Lung (tissue), 12 donors: ENCODE results near the gene ARHGAP31. TPM values are rescaled to one million over a fixed set of nuclear protein-coding genes. Genes with fewer than 3 reads are reported as not detected.

ENCODE experiments used
- ATAC-seq: fragments of 200-7000 bp; cut with Tn5 transposase; one replicate; pipeline ENCODE4 v1.9.1; 2020; ENCODE audit warnings: moderate number of reproducible peaks; ENCODE audit not compliant: insufficient read depth, low FRiP score
- DNase-seq, 3 donors: peaks; one replicate each; pipeline ENCODE4 v3.0.0-alpha.2; 2013 to 2017
- H3K27ac ChIP-seq, 2 donors: one replicate each; pipeline ENCODE4 v1.5.1; 2013; ENCODE audit warnings: mild to moderate bottlenecking in 2 of 2, moderate library complexity in 2 of 2, control low read depth in 1 of 2, inconsistent platforms in 1 of 2, low read depth in 1 of 2, low read length in 1 of 2
- H3K27me3 ChIP-seq, 3 donors: one replicate each; pipeline ENCODE4 v1.5.1; 2013; ENCODE audit warnings: low read length in 2 of 3; ENCODE audit not compliant: control insufficient read depth in 3 of 3, insufficient read depth in 3 of 3
- H3K36me3 ChIP-seq, 4 donors: one replicate each; pipeline ENCODE4 v1.5.1; 2013; ENCODE audit warnings: low read length in 4 of 4, mild to moderate bottlenecking in 1 of 4, moderate library complexity in 1 of 4; ENCODE audit not compliant: control insufficient read depth in 4 of 4, insufficient read depth in 4 of 4
- H3K4me1 ChIP-seq, 5 donors: one replicate each; pipeline ENCODE4 v1.5.1; 2013; ENCODE audit warnings: low read length in 5 of 5, mild to moderate bottlenecking in 2 of 5, moderate library complexity in 1 of 5; ENCODE audit not compliant: control insufficient read depth in 5 of 5, insufficient read depth in 5 of 5
- H3K4me3 ChIP-seq: one replicate; pipeline ENCODE4 v1.5.1; 2013; ENCODE audit warnings: mild to moderate bottlenecking, control low read depth, moderate library complexity
- H3K9ac ChIP-seq, 2 donors: one replicate each; pipeline ENCODE4 v1.5.1; 2013; ENCODE audit warnings: low read length in 2 of 2, control low read depth in 1 of 2; ENCODE audit not compliant: insufficient read depth in 1 of 2
- H3K9me3 ChIP-seq, 4 donors: one replicate each; pipeline ENCODE4 v1.5.1; 2013; ENCODE audit warnings: low read length in 3 of 4, mild to moderate bottlenecking in 1 of 4, moderate library complexity in 1 of 4; ENCODE audit not compliant: control insufficient read depth in 4 of 4, insufficient read depth in 3 of 4
- CTCF ChIP-seq: IDR thresholded peaks from 2 replicates; pipeline ENCODE4 v1.5.1; 2012; ENCODE audit warnings: mild to moderate bottlenecking; ENCODE audit errors: control extremely low read depth, extremely low read depth
- WGBS, 2 donors: extraction: QIAGEN DNeasy Blood & Tissue Kit; methylation state at CpG; one replicate each; pipeline ENCODE4 v1.1.7; 2013; 5-methylcytosine and 5-hydroxymethylcytosine counted together
- polyA plus RNA-seq, 2 donors: library from polyadenylated mRNA; stranded (reverse); fragments of 200-250 nt; gene quantifications; one replicate each; pipeline ENCODE4 v1.2.1, GENCODE V29; 2013
- total RNA-seq, 2 donors: library from RNA; depleted of rRNA in 1 of 2; stranded (reverse); fragments of >200 nt in 1 of 2; gene quantifications; one replicate each; pipeline ENCODE4 v1.2.1, GENCODE V29; 2014 to 2021
- donor health status: control.
- donor health status: control.
- donor health status: Bipolar disorder and iron deficiency.
- donor health status: healthy.
- donor health status: DM: yes; HTN: yes; CAD: no.

The ARHGAP31 gene
- total and polyA plus RNA-seq, 4 donors: 11.6 to 58.5 (median 31.7) TPM

DNA sequence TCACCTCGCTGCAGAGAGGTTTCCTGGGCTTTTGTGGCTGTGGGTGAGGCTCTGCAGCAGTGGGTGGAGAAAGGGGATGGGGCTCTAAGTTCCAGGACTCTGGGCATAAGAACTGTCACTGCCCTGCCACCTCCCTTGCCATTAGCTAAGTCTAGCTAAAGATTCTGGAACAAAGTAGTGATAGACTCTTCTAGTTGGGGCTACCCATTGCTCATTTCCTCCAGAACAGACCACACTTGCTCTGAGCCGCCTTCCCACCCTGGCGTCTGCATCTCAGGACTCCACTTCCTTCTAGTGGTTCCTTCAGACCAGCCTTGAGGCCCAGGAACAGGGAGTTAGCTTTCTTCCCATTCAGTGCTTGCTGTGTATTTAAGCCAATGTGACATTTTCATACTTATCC lies 7.5 kb downstream of the ARHGAP31 start:
- no peak for DNase-seq
- Histone ChIP-seq H3K27me3 (no peaks in the 10 kb centered on the region), H3K27ac (peak overlapping the region; percentile 11 to 83), H3K36me3 (peaks cover 0 to 21% (median 10%) of the 10 kb centered on the region in 4 donors), H3K4me1 (peaks cover 6 to 45% (median 30%) of the 10 kb centered on the region in 5 donors), H3K4me3 (no peak overlapping the region), H3K9ac (no peak overlapping the region), H3K9me3 (no peaks in the 10 kb centered on the region)
- 29 to 47% methylated on average over 3 of the region's 3 CpGs for WGBS, 2 donors
- ATAC-seq: no peak
- TF ChIP-seq CTCF: no peak

- no peak for DNase-seq
- no peaks in the 10 kb centered on the region for H3K27me3 ChIP-seq
- TF ChIP-seq CTCF: no peak
- ATAC-seq: no peak
- no peak overlapping the region for H3K4me3 ChIP-seq
- H3K27ac ChIP-seq: peak overlapping the region in 1 of 2 donors; percentile 10
- H3K4me1 ChIP-seq: peaks cover 4 to 41% (median 17%) of the 10 kb centered on the region in 5 donors
- H3K9ac ChIP-seq: no peak overlapping the region
- WGBS, 2 donors: 54 to 56% methylated on average over 7 of the region's 7 CpGs
- H3K36me3 ChIP-seq: peaks cover 0 to 12% (median 7%) of the 10 kb centered on the region in 4 donors
- no peaks in the 10 kb centered on the region for H3K9me3 ChIP-seq
Measured at GRCh38 chr3:119302697-119303551, 8.7 kb downstream of the ARHGAP31 start.

GRCh38 chr3:119304201-119304713 lies 10.1 kb downstream of the ARHGAP31 start:
- ATAC-seq: no peak
- peaks cover 0 to 15% (median 8%) of the 10 kb centered on the region in 4 donors for H3K36me3 ChIP-seq
- H3K9ac ChIP-seq: no peak overlapping the region
- no peak for DNase-seq
- H3K27me3 ChIP-seq: no peaks in the 10 kb centered on the region
- no peaks in the 10 kb centered on the region for H3K9me3 ChIP-seq
- H3K27ac ChIP-seq: no peak overlapping the region
- WGBS, 2 donors: 59 to 78% methylated on average over 1 of the region's 1 CpG
- H3K4me1 ChIP-seq: peaks cover 0 to 38% (median 9%) of the 10 kb centered on the region in 5 donors
- TF ChIP-seq CTCF: no peak
- no peak overlapping the region for H3K4me3 ChIP-seq
